Dedifferentiated amniotic fluid mesenchymal stem cell (primary cell): ENCODE results near the gene SLC43A2.
"Not testable (repeated sequence)": the region's sequence is repeated elsewhere in the genome, so short reads cannot be mapped to it uniquely, and the experiment has no call there.

ENCODE experiments used
- DNase-seq: peaks from one replicate; pipeline ENCODE4 v3.0.0-alpha.2; 2016; ENCODE audit errors: extremely low spot score

The SLC43A2 gene

DNA sequence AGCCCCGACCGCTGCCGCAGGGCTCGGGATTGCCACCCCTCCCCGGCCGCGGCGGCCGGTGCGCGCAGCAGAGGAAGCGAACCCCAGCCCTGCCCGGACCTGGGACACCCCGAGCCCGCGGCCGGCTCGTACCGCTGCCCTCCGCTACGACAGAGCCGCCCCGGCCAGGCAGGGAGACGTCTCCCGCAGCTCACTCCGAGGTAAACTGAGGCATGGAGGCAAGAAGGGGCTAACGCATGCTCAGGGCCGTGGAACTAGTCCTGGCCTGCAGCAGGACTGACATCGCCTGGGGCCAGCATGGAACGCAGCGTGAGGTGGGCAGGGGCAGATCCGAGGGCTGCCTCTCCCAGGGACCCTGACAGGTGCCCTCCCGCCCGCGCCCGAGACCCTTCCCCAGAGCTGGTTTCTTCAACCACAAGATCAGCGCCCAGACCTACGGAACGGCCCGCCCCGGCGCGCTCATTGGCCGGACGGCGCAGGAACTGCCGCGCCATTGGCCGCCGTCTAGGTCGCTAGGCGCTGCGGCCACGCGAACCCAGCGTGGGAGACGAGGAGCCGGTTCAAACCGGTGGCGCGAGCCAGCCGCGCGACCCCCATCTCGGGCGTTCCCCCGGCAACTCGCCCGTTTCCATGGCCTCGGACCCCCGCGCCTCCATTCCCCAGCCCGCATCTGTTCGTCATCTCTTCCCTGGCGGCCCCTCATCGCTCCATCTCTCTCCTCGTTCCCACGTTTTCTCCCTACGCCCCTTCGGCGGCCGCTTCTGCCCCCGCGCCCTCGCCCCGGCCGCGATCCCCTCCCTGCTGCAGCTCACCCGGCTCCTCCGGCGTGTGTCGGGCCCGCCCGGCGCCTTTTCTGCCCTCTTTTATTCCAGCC is at the start of gene SLC43A2:
Gene SLC43A2 (minus strand): TSS at position 853 of the 874 bp plus-strand sequence. CDS start 960 bp downstream, outside the sequence.
- peak; percentile 26 for DNase-seq

DNA sequence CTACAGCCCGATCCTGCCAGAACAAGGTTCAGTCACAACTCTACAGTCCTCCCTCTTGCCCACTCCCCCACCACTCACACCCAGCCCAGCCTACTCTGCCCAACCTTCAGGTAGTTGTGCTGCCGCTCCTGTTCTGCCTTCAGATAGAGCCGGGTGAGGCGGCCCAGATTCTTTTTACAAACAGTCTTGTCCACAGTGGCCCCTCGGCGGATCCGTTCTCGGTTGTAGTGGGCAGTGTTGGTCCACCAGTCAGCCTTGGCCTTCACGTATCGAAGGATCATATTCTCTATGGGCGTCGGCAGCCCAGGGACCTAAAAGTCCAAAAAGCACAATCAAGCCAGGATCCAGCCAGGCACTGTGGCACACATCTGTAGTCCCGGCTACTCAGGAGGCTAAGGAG is 47.8 kb upstream of the SLC43A2 start:
- DNase-seq, result no peak

DNA sequence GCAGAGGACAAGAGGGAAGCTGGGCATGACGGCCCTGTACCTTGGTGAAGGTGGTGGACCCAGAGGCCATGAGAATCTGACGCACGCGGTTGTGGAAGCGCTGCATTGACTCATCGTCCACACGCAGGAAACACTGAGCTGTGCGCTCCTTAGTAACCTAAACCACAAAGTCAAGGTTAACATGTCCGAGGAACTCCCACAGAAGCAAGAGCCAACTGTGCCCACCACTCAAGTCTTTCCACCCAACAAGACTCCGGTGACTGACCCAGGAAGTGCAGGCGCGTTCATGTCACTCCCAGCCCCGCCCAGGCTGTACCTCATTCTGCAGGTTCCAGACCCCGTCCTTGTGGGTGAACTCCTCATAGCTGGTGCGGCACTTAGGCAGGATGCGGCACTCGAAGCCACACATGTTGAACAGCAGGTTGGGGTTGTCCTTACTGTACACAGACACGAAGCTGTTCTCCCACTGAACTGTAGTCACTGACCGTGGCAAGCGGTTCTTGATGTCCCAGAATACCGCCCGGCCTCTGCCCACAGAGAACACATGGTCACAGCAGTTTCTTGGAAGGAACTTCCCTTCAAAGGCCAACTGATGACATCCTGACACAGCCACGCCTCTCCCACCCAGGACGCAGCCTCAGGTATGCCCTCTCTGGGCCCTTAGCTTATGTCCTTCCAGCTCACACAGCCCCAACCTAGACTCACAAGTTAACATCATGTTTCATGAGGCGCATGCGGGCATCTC is 44.6 kb upstream of the SLC43A2 start:
- DNase-seq, result no peak

DNA sequence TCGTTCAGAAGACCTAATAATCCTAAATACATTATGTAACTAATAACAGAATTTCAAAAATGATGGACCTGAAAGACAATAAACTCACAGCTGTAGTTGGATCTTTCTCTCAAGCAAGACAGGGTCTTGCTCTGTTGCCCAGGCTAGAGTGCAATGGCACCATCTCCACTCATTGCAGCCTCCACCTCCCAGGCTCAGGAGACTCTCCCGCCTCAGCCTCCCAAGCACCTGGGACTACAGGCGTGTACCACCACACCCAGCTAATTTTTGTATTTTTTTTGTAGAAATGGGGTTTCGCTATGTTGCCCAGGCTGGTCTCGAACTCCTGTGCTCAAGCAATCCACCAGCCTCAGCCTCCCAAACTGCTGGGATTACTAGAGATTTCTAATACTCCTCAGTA is 35.3 kb upstream of the SLC43A2 start:
- DNase-seq, result not testable (repeated sequence)

DNA sequence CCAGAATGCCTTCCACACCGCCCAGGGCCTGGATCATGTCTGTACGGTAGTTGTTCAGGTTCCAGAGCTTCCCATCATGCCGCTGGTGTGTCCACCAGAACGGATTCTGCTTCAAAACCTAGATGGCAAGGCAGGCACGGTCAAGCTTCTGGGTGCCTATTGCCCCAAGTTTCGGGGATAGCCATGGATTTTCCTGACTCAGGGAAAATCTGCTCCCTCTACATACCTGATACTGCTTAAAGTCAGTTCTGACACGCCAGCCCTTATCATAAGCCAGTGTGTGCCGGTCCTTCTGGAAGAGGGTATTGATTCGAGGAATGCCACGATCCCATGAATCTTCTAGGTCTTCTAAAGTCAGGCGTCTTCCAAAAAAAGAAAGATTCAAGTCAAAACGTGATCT is 32.4 kb upstream of the SLC43A2 start:
- no peak for DNase-seq

DNA sequence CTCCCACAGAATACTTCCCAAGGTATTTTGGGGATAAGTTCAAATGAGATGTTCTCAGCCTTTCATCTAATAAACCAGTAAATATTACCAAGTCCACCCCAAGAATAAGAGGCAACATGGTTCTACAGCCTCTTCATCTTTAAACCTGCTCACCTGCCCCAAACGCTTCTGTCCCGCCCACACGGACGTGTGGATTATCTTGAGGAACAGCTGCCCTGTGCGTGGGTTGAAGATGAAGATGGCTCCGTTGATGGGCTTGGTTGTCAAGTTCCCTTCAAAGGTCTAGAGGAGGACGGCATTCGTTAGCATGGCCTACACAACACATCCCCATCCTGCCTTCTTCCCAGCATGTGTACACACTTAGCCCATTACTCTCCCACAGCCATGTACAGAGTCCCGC is 29.5 kb upstream of the SLC43A2 start:
- DNase-seq, result no peak

DNA sequence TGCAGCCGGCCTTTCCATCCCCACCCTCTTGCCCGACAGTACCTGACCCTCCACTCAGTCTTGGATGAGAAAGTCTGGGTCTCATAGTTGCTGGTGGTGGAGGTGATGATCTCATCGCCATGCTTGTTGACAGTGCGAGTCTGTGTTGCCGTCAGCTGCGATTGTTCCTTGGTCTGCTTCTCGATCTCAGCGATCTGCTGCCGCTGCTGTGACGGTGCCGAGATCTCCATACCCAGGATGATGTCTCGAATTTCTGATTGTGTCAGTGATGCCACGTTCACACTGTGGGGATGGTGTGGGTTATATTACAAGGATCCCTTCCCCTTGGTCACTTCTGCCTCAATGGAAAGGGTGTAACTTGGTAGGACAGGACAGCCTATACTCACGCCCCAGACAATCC is 25.1 kb upstream of the SLC43A2 start:
- no peak for DNase-seq

DNA sequence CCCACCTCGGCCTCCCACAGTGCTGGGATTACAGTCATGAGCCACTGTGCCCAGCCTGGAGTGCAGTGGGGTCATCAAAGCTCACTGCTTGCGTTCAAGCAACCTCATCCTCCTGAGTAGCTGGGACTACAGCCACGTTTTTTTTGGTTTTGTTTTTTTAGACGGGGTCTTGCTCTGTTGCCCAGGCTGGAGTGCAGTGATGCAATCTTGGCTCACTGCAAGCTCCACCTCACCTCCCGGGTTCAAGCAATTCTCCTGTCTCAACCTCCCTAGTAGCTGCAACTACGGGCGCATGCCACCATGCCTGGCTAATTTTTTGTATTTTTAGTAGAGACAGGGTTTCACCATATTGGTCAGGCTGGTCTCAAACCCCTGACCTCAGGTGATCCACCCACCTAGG is 24.2 kb upstream of the SLC43A2 start:
- DNase-seq, result not testable (repeated sequence)

DNA sequence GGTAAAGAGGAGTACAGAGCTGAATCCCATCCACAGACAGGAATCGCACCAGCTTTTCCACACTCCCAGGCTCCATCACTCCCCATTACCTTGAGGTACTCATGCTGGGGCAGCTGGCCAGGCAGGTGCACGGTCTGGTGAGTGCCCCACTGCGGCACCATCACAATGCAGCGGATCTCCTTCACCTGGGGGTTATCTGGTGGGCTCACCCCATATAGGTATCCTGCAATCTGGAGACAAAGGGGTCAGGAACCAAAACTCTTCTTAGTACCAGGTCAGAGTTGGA is 22.9 kb upstream of the SLC43A2 start:
- no peak for DNase-seq

DNA sequence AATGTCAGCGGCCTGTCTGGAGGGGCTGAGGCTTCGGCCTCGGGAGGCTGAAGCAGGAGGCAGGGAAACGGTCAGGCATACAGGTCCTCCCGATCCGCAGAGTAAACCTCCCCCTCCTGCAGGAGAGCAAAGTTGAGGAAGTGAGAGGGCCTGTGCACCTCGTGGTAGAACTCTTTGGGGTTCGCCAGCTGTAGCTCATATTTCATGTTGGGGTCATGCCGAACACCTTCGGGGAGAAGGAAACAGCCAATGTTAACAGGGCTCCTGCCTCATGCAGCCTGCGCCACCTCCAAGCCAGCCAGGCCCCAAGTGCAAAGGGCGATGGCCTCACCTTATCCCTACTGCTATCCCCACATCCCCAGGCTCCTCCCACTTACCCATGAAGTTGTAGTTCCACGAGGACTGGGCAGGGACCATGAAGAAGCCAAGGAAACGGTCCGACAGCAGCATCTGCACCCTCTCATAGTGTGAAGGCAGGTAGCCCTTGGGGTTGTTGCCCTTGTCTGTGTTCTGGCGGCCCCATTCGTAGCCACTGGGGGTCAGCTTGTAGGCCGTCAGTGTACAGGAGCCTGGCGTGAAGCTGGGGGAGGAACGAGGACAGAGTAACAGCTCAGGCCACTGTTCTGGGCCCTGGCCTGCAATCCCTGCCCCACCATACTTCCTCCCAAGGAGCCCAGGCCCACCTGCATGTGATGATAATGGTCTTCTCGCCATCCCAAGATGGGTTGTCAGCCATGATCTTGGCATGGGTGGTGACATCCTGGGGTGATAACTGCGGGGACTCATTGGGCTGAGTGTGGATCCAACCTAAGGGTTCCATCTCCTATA is 22.3 kb upstream of the SLC43A2 start:
- no peak for DNase-seq

DNA sequence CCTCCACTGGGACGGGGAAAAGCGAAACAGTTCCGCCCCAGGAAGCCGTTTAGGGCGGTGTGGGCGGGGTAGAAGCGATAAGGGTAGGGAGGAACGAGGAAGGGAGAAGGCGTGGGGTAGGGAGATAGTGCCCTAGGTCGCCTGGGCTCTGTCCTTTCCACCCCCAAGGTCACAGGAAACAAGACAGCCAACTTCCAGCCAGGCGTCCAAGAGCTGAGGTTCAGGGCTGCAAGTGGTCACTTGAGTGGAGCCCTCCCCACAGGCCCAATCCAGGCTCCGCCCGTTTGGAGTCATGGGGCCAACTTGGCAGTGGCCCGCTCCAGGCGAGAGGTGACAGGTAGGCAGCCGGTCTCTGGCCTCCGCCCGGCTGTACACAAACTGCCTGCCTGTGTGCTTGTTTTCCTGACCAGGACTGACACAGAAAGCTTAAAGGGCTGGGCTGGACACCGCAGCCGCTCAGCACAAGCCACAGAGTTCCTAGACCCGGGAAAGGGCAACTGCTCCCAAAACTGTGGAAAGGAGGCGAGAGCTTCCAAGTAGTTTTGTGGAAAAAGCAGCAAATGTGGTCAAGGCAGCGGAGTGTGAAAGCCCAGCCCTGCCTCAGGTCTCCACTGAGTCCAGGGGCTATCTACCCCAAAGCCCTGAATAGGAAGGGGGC is 21.3 kb upstream of the SLC43A2 start, which contains the start of gene RILP:
Gene RILP (minus strand): TSS at position 23 of the 658 bp plus-strand sequence. CDS start 62 bp downstream, outside the sequence.
- no peak for DNase-seq

DNA sequence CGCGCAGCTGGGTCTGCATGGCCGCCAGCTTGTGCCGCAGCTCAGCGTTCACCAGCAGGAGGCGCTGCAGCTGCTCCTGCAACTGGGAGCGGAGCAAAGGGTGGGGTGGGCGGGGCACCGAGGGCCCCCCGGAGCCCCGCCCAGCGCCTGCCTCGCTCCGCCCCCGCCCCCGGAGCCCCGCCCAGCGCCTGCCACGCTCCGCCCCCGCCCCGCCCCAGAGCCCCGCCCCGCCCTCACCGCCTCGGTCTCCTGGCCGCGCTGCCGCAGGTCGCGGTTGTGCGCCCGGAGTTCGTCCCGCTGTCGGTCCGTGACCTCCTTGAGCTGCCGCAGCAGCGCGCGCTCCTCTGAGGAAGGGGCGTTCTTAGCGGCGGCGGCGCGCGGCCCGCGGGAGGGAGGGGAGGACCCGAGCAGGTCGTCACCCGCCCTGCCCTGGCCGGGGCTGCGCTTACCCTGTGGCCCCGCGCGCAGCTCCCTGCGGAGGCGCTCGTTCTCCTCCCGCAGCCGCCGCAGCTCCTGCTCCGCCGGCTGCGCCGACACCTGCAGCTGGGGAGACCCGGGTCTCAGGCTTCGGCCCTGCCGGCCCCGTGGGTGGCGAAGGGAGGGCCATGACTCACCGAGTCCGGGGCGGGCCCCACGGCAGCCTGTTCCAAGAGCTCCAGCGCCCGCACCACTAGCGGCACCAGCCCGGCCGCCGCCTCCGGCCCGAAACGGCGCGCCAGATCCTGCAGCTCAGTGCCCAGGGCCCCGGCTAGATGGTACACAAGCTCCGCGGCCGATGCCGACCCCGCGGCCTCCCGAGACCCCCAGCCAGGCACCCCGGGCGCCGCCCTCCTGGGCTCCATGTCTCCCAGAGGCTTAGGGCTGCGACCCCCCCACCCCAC is 20.6 kb upstream of the SLC43A2 start:
- peak; percentile 88 for DNase-seq

DNA sequence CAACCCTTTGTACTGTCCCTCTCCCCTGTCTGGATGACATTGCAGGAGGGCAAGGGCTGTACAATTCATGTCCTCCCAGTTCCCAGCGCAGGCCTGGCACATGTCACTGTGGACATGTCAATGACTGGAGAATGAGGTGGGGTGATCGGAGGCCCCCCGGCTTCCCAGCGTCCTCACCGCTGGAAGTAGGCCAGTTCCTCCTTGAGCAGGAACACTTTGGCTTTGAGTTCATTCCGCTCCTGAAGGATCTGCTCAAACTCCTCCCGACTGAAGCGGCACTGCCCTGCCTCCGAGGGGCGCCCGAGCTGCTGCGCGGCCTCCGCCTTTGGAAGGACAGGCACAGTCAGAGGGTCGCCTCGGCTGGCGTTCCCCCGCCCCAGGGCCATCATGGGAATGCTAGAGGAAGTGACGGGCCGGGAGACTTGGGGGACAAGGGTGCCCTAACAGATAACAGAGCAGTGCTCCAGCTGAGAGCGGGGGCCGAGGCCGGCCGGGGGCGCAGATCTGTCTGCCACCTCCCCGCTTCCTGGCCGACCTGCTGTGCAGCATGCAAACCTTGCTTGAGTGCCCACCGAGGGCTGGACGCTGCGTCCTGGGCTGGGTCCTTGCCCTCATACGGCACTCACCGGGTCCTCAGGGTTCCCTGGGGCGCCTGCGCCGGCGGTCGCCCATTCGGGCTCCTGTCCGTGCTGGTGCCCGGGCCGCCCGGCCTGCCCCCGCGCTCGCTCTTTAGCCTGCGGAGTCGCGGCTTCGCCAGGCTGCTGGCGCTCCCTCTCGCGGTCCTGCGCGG is 19.7 kb upstream of the SLC43A2 start:
- no peak for DNase-seq

DNA sequence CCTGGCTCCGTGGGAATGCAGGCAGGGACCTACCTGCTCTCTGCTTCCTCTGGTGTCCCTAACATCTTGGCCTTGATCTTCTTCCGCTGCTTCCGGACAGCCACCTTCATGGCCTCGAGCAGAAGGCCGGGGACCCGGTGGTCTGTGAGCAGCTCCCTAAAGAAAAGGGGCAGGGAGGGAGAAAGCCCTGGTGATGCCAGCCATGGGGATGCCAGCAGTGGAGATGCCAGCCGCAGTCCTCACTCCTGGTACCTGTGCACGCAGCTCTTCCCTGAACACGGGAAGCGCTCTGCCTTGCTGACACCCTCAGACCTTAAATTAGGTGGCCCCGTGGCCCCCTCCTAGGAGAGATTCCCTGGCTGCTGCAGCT is 19.2 kb upstream of the SLC43A2 start:
- no peak for DNase-seq

DNA sequence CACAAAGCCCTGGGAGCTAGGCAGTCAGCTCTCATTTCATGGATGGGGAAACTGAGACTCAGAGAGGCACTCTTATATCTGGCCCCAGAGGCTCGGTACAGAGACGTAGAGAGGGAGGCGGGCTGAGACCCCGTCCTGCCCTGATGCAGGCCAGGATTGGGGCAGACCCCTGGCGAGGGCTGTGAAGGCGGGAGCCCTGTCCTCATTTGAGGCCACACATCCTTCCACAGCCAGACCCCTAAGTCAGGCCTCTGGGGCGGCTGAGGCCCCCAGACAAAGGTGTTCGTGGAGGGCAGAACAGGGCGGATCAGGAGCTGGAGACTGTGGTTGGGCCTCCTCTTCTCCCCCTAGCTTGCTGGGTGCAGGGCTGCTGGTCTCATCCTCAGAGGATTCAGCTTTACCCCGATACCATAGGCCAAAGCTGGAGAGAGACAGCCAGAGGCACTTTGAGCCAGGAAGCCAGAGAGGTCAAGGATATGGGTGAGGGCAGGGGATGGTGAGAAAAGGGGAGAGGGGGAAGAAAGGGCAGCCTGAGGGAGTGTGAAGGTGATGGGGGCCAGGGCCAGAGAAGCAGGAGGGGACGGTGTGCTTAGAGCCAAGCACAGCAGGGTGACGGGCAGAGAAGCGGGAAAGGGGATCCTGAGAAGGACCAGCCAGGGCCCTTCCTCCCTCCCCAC is 17.7 kb upstream of the SLC43A2 start:
- no peak for DNase-seq

DNA sequence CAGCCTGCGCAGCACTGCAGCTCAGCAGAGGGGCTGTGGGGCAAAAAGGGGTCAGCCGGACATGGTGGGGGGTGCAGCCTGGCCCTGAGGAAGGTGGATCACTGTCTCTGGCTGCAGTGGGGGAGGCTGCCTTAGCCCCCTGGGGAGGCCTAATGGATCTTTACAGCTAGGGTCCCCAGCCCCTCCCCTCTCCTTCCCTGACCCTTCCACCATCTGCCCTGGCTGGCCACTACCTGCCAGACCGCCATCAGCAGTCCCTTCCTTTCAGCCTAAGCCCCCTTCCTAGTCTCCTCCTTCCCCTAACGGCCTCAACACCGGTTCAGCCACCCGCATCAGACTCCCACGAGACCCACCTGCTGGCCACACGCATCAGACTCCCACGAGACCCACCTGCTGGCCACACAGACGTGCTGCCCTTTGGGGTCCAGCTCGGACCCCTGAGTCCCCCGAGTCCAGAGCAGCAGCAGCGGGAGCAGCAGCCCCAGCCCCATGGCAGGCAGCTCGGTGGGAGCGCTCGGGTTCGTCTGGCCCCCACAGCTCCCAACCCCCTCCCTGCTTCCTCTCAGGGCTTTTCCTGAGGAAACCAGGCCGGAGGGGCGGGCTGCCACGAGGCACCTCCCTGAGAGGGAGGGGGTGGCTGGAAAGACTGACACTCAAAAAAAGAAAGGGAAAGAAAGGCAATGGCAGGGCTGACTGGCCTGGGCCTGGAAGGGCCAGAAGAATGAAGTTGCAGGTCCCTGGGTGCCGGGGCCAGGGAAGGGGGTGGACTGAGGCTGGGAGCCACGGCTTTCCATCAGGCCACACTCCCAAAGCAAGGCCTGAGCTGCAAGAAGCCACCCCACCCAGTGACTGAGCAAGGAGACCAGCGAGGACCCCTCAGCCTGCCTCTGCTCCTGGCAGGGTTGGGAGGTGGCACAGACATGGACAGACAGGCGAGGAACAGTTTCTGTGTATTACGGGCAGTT is 16.9 kb upstream of the SLC43A2 start, which contains the start of gene SCARF1:
Gene SCARF1 (minus strand): TSS at position 526 of the 965 bp plus-strand sequence. CDS start 35 bp downstream, at position 491.
- no peak for DNase-seq

DNA sequence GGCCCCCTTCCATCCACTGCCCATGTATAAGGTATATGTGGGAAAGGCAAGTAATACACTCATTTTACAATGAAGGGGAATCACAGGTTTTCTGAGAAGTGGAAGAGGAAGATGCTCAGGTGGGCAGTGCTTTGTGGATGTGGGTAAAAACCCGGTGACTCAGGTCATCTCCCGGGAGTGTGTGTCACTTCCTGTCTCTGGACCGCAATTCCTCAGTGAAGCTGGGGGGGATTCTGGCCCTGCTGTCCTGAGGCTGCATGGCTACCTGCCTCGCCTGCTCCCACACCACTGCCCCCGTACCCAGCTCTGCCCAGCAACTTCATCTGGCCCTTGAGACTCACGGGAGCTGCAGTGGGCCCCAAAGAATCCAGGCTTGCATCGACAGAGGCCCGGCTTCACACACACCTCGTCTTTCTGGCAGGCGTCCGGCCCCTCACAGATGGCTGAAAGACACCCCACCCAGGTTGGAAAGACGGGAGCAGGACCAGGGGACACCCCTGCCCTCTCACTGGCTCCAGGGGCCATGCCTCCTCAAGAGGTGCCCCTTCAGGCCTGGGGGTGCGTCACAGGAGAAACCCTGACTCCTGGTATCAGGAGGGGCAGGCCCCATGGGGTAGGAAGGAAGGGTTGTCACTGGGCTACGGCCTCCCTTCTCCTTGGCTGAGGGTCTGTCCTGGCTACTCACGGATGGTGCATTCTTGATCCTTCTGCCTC is 16.0 kb upstream of the SLC43A2 start:
- DNase-seq, result no peak
